HPDE6-E6E7 (cell line): Measurements from ENCODE around the gene SDF2L1.
"Not testable (repeated sequence)": the region's sequence is repeated elsewhere in the genome, so short reads cannot be mapped to it uniquely, and the experiment has no call there.

Experiments
- DNase-seq: peaks from one replicate; pipeline ENCODE4 v3.0.0; 2011; ENCODE audit warnings: missing footprints; ENCODE audit errors: extremely low spot score

Gene SDF2L1

GRCh38 chr22:21641789-21642583, at the start of gene SDF2L1:
Gene SDF2L1 (plus strand): TSS chr22:21642302. CDS start chr22:21642337, 35 bp downstream.
- DNase-seq: peak; percentile 98

- no peak for DNase-seq
Observed at GRCh38 chr22:21592422-21592821, 49.7 kb upstream of the SDF2L1 start.

GRCh38 chr22:21593406-21594232, 48.5 kb upstream of the SDF2L1 start:
- no peak for DNase-seq

GRCh38 chr22:21594865-21595452, 47.1 kb upstream of the SDF2L1 start:
- DNase-seq: no peak

- not testable (repeated sequence) for DNase-seq
Observed at GRCh38 chr22:21596356-21597135, 45.6 kb upstream of the SDF2L1 start.

GRCh38 chr22:21598302-21598701, 43.8 kb upstream of the SDF2L1 start:
- DNase-seq: no peak

GRCh38 chr22:21599053-21599893, 42.8 kb upstream of the SDF2L1 start:
- DNase-seq: no peak

GRCh38 chr22:21602579-21602978, 39.5 kb upstream of the SDF2L1 start:
- DNase-seq: no peak

GRCh38 chr22:21603973-21604372, 38.1 kb upstream of the SDF2L1 start:
- DNase-seq: no peak

- no peak for DNase-seq
Observed at GRCh38 chr22:21605887-21606564, 36.1 kb upstream of the SDF2L1 start.

GRCh38 chr22:21606775-21607174, 35.3 kb upstream of the SDF2L1 start:
- no peak for DNase-seq

- not testable (repeated sequence) for DNase-seq
Observed at GRCh38 chr22:21609556-21610157, 32.4 kb upstream of the SDF2L1 start.

GRCh38 chr22:21611210-21611977, 30.7 kb upstream of the SDF2L1 start:
- DNase-seq: no peak

GRCh38 chr22:21612858-21613257, 29.2 kb upstream of the SDF2L1 start:
- no peak for DNase-seq

- DNase-seq: no peak
Observed at GRCh38 chr22:21613553-21614233, 28.4 kb upstream of the SDF2L1 start.

- DNase-seq: no peak
Observed at GRCh38 chr22:21615731-21616130, 26.4 kb upstream of the SDF2L1 start.

GRCh38 chr22:21617337-21617736, 24.8 kb upstream of the SDF2L1 start:
- not testable (repeated sequence) for DNase-seq

GRCh38 chr22:21621025-21621424, 21.1 kb upstream of the SDF2L1 start:
- no peak for DNase-seq
